DND-41 (cell line): ENCODE results near the gene LTBP1.

Experiments
- ATAC-seq: fragments of 200-7000 bp; cut with Tn5 transposase; 3 replicates; pipeline ENCODE4 v1.9.1; 2021; ENCODE audit warnings: low read depth; ENCODE audit not compliant: insufficient read depth
- DNase-seq: peaks from one replicate; pipeline ENCODE4 v3.0.0-alpha.2; 2020
- H2AFZ ChIP-seq: 2 replicates; pipeline ENCODE4 v1.6.0; 2012; ENCODE audit warnings: low read depth, low read length
- H3K27ac ChIP-seq: 2 replicates; pipeline ENCODE4 v1.5.1; 2012; ENCODE audit warnings: low read length, inconsistent platforms
- H3K27me3 ChIP-seq: fragments of 200-600 bp; sonication (generic); 2 replicates; pipeline ENCODE4 v1.6.0; 2012; ENCODE audit warnings: low read length, mild to moderate bottlenecking, inconsistent platforms; ENCODE audit not compliant: insufficient read depth, poor library complexity
- H3K36me3 ChIP-seq: 2 replicates; pipeline ENCODE4 v1.5.1; 2012; ENCODE audit warnings: low read length, inconsistent platforms; ENCODE audit not compliant: insufficient read depth
- H3K4me1 ChIP-seq: 2 replicates; pipeline ENCODE4 v1.5.1; 2012; ENCODE audit warnings: mild to moderate bottlenecking, low read length; ENCODE audit not compliant: insufficient read depth
- H3K4me2 ChIP-seq: 2 replicates; pipeline ENCODE4 v1.6.0; 2012; ENCODE audit warnings: mild to moderate bottlenecking, moderate library complexity, low read length, inconsistent platforms; ENCODE audit not compliant: insufficient read depth
- H3K4me3 ChIP-seq, 2 experiments: fragments of 200-600 bp in 1 of 2; shearing (Covaris generic) in 1 of 2; 2 replicates each; pipeline ENCODE4 v1.5.1; 2012 to 2016; ENCODE audit warnings: inconsistent platforms in 2 of 2, low read length in 2 of 2, mild to moderate bottlenecking in 2 of 2, low read depth in 1 of 2, moderate library complexity in 1 of 2
- H3K79me2 ChIP-seq: 2 replicates; pipeline ENCODE4 v1.6.0; 2012; ENCODE audit warnings: low read length, inconsistent platforms; ENCODE audit not compliant: insufficient read depth
- H3K9ac ChIP-seq: 2 replicates; pipeline ENCODE4 v1.6.0; 2012; ENCODE audit warnings: low read depth, mild to moderate bottlenecking, inconsistent platforms, low read length, moderate library complexity
- H3K9me3 ChIP-seq: 2 replicates; pipeline ENCODE4 v1.5.1; 2012; ENCODE audit warnings: low read length, moderate library complexity, mild to moderate bottlenecking, inconsistent platforms; ENCODE audit not compliant: insufficient read depth, severe bottlenecking
- H4K20me1 ChIP-seq: 2 replicates; pipeline ENCODE4 v1.6.0; 2012; ENCODE audit warnings: low read length; ENCODE audit not compliant: insufficient read depth
- CTCF ChIP-seq: IDR thresholded peaks from 2 replicates; pipeline ENCODE4 v1.5.1; 2012; ENCODE audit warnings: borderline replicate concordance, low read length, moderate library complexity, mild to moderate bottlenecking; ENCODE audit not compliant: poor library complexity, severe bottlenecking; ENCODE audit errors: extremely low read depth
- EZH2 ChIP-seq: IDR thresholded peaks from 3 replicates; pipeline ENCODE4 v1.6.1; 2012; ENCODE audit warnings: borderline replicate concordance, low read depth, mild to moderate bottlenecking, moderate library complexity, low read length, inconsistent platforms; ENCODE audit not compliant: severe bottlenecking

Gene LTBP1

GRCh38 chr2:33225350-33225749 lies 278.6 kb downstream of the LTBP1 start:
- Histone ChIP-seq H3K27ac (no peak overlapping the region), H3K9me3 (no peaks in the 10 kb centered on the region), H3K79me2 (no peaks in the 10 kb centered on the region), H3K4me2 (no peak overlapping the region), H3K4me1 (peaks cover 10% of the 10 kb centered on the region), H2AFZ (no peak overlapping the region), H3K9ac (no peak overlapping the region), H3K27me3 (no peaks in the 10 kb centered on the region), H4K20me1 (no peaks in the 10 kb centered on the region), H3K36me3 (no peaks in the 10 kb centered on the region), H3K4me3 (no peak overlapping the region)
- ATAC-seq: no peak
- no peak for DNase-seq
- TF ChIP-seq CTCF (no peak), EZH2 (no peak)

- no peak for DNase-seq
- Histone ChIP-seq H3K79me2 (no peaks in the 10 kb centered on the region), H4K20me1 (no peaks in the 10 kb centered on the region), H3K4me1 (no peaks in the 10 kb centered on the region), H3K4me2 (no peak overlapping the region), H2AFZ (no peak overlapping the region), H3K9ac (no peak overlapping the region), H3K27me3 (no peaks in the 10 kb centered on the region), H3K4me3 (no peak overlapping the region), H3K9me3 (no peaks in the 10 kb centered on the region), H3K27ac (no peak overlapping the region), H3K36me3 (no peaks in the 10 kb centered on the region)
- no peak for ATAC-seq
- TF ChIP-seq CTCF (no peak), EZH2 (no peak)
These were observed 279.8 kb downstream of the LTBP1 start for GRCh38 chr2:33226546-33226945.

GRCh38 chr2:33229646-33230045 lies 282.9 kb downstream of the LTBP1 start:
- Histone ChIP-seq H3K27ac (no peak overlapping the region), H2AFZ (no peak overlapping the region), H3K36me3 (no peaks in the 10 kb centered on the region), H3K4me2 (no peak overlapping the region), H3K4me1 (no peaks in the 10 kb centered on the region), H3K27me3 (no peaks in the 10 kb centered on the region), H3K9ac (no peak overlapping the region), H4K20me1 (no peaks in the 10 kb centered on the region), H3K9me3 (no peaks in the 10 kb centered on the region), H3K79me2 (no peaks in the 10 kb centered on the region), H3K4me3 (no peak overlapping the region)
- TF ChIP-seq CTCF: no peak
- TF ChIP-seq EZH2: no peak
- ATAC-seq (no peak), DNase-seq (no peak)

- no peak overlapping the region for H2AFZ ChIP-seq
- no peak overlapping the region for H3K4me3 ChIP-seq
- no peak for DNase-seq
- TF ChIP-seq CTCF (no peak), EZH2 (no peak)
- no peaks in the 10 kb centered on the region for H3K36me3 ChIP-seq
- H3K79me2 ChIP-seq: no peaks in the 10 kb centered on the region
- no peak for ATAC-seq
- H3K27me3 ChIP-seq: no peaks in the 10 kb centered on the region
- H4K20me1 ChIP-seq: no peaks in the 10 kb centered on the region
- no peaks in the 10 kb centered on the region for H3K9me3 ChIP-seq
- H3K27ac ChIP-seq: no peak overlapping the region
- no peaks in the 10 kb centered on the region for H3K4me1 ChIP-seq
- H3K9ac ChIP-seq: no peak overlapping the region
- no peak overlapping the region for H3K4me2 ChIP-seq
These were observed 283.4 kb downstream of the LTBP1 start for GRCh38 chr2:33230195-33230594.
